Measurements from ENCODE around the gene NFKBIZ.

Gene NFKBIZ

GRCh38 chr3:101848754-101849713, at the start of gene NFKBIZ:
Gene NFKBIZ, plus strand, starts transcription at chr3:101849514. Its CDS starts 115 bp downstream, at chr3:101849629.
- TF ChIP-seq, protein P1, sequence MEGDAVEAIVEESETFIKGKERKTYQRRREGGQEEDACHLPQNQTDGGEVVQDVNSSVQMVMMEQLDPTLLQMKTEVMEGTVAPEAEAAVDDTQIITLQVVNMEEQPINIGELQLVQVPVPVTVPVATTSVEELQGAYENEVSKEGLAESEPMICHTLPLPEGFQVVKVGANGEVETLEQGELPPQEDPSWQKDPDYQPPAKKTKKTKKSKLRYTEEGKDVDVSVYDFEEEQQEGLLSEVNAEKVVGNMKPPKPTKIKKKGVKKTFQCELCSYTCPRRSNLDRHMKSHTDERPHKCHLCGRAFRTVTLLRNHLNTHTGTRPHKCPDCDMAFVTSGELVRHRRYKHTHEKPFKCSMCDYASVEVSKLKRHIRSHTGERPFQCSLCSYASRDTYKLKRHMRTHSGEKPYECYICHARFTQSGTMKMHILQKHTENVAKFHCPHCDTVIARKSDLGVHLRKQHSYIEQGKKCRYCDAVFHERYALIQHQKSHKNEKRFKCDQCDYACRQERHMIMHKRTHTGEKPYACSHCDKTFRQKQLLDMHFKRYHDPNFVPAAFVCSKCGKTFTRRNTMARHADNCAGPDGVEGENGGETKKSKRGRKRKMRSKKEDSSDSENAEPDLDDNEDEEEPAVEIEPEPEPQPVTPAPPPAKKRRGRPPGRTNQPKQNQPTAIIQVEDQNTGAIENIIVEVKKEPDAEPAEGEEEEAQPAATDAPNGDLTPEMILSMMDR (IDR thresholded peaks at IDR 0.05), result no peak
- H3K4me3 ChIP-seq, result peak within 1 kb of the TSS; percentile 87
- peak within 1 kb of the TSS; percentile 97 to 98 for H3K27ac ChIP-seq
- DNase-seq (ENCODE audit: low spot score), result peak; percentile 99

DNA sequence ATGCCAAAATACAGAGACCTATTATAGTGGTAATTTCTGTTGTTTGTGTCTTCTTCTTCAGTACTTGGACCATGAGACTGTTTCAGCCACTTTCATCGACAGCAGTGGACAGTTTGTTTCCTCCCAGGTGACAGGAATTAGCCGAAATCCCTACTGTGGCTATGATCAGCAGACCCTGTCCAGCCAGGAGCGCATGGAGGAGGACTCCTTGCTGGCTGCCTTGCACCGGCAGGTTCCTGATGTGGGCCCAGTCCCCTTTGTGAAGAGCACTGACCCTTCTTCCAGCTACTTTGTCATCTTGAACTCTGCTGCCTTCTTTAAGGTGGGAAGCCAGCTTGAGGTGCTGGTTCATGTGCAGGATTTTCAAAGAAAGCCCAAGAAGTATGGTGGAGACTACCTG, 48.1 kb upstream of the NFKBIZ start:
- DNase-seq (ENCODE audit: low spot score), result no peak
- Histone ChIP-seq H3K4me3 (no peak overlapping the region), H3K27ac (no peak overlapping the region)
- TF ChIP-seq, protein P1 (IDR thresholded peaks at IDR 0.05), result no peak

- Histone ChIP-seq H3K4me3 (no peak overlapping the region), H3K27ac (no peak overlapping the region)
- DNase-seq (ENCODE audit: low spot score), result no peak
- TF ChIP-seq, protein P1 (IDR thresholded peaks at IDR 0.05), result no peak
Observed at GRCh38 chr3:101802179-101802578, 47.1 kb upstream of the NFKBIZ start.

DNA sequence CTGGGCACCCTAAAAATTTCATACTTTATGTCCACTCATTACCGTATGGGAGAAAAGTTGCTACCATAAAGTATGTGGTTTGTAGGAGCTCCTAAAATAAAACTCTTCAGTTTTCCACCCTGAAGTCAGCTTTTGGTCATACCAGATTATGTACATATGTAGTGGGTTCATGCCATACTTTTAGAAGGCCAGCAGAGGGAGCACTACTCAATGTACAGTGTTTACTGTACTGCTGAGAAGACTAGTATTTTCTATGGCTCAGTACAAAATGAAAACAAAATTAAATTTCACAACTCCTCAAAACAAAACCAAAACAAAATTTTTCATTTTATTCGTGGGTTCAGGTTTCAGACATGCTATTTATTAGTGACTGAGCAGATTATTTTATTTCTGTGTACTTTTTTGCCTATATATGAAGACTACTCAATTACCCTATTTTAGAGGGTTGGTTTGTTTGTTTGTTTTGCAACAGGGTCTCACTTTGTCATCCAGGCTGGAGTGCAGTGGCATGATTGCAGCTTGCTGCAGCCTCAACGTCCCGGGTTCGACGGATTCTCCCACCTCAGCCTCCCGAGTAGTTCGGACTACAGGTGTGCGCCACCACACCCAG, 46.0 kb upstream of the NFKBIZ start:
- Histone ChIP-seq H3K4me3 (no peak overlapping the region), H3K27ac (no peak overlapping the region)
- no peak for DNase-seq (ENCODE audit: low spot score)
- TF ChIP-seq, protein P1 (IDR thresholded peaks at IDR 0.05), result peak; percentile 62

DNA sequence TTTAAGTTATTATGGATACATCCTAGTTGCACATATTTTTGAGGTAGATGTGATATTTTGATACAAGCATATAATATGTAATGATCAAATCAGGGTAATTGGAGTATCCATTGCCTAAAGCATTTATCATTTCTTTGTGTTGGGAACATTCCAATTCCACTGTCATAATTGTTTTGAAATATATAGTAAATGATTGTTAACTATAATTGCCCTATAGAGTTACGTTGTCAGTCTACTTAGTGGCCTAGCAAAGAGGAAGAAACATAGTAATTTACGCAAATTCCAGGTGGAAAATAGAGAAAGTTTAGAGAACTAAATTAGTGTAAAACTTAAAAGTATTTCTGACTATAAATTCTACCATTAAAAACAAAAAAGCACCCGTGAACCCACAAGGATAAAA, 45.4 kb upstream of the NFKBIZ start:
- Histone ChIP-seq H3K4me3 (no peak overlapping the region), H3K27ac (no peak overlapping the region)
- TF ChIP-seq, protein P1 (IDR thresholded peaks at IDR 0.05), result no peak
- DNase-seq (ENCODE audit: low spot score), result no peak

GRCh38 chr3:101806491-101806890, 42.8 kb upstream of the NFKBIZ start:
- Histone ChIP-seq H3K27ac (no peak overlapping the region), H3K4me3 (no peak overlapping the region)
- TF ChIP-seq, protein P1 (IDR thresholded peaks at IDR 0.05), result no peak
- DNase-seq (ENCODE audit: low spot score), result no peak

Data from coronary artery (tissue), 2 donors.